ENCODE data around the gene RAD54L. TPM values are rescaled to one million over a fixed set of nuclear protein-coding genes. Genes with fewer than 3 reads are reported as not detected.

The RAD54L gene
- total RNA-seq, 2 experiments from 2014 or later = 64.6 to 65.1 TPM

DNA sequence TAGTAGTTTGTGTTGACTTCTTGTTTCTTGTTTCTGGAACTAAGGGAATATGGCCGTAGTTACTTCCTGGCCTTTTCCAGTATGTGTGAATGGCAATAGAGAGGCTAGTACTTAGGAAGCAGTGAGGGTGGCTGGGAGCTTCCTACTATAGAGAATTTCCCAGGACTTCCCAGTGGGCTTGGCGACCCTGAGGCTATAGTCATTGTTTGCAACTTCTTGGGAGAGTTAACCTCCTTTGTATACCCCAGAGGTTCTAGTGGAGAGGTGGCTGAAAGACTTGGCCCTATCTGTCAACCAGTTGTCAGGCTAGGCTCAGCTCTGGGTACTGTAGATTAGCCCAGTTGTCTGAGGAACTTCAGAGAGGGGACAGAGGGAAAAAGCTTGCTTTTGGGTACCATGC, 15.6 kb downstream of the RAD54L start:
- CTCF ChIA-PET = interaction anchor here (0.7 to 1.1 kb wide), 6 partner anchors 11 to 103 kb away, joined by 3 read pairs; partner anchors contain the start of gene RAD54L
- no peak for TF ChIP-seq CTCF (IDR thresholded peaks at IDR 0.05)
- no peak overlapping the region for H3K27ac Mint-ChIP-seq

GRCh38 chr1:46268578-46268977, 21.0 kb downstream of the RAD54L start:
- intact Hi-C loops (cut with micrococcal nuclease) = no loop called here
- ChIA-PET CTCF (no interaction called here), POLR2A (interaction anchor here (1.9 to 2.6 kb wide), 2 partner anchors 16 to 73 kb away, joined by 5 to 10 read pairs; no protein-coding TSS in a partner anchor)
- no peak overlapping the region for H3K4me3 Mint-ChIP-seq
- ATAC-seq (no peak), DNase-seq (no peak)
- peaks cover 84% of the 10 kb centered on the region for H3K36me3 Mint-ChIP-seq (ENCODE audit: low read depth)
- H3K27me3 Mint-ChIP-seq = no peaks in the 10 kb centered on the region
- H3K9me3 Mint-ChIP-seq = no peaks in the 10 kb centered on the region
- H3K4me1 Mint-ChIP-seq (ENCODE audit: low read depth) = no peaks in the 10 kb centered on the region
- no peak for TF ChIP-seq CTCF (IDR thresholded peaks at IDR 0.05)
- H3K27ac Mint-ChIP-seq = no peak overlapping the region

More for the DNA sequence above, 15.6 kb downstream of the RAD54L start:
- Mint-ChIP-seq H3K27me3 (no peaks in the 10 kb centered on the region), H3K36me3 (ENCODE audit: low read depth) (peaks cover 80% of the 10 kb centered on the region), H3K4me3 (no peak overlapping the region), H3K4me1 (ENCODE audit: low read depth) (no peaks in the 10 kb centered on the region), H3K9me3 (no peaks in the 10 kb centered on the region)
- POLR2A ChIA-PET = interaction anchor here (0.6 to 4.5 kb wide), 7 partner anchors 10 to 97 kb away, joined by 3 to 27 read pairs (median 3); partner anchors contain the start of genes LRRC41, RAD54L and UQCRH
- no peak for ATAC-seq
- DNase-seq = no peak
- intact Hi-C loops (cut with micrococcal nuclease) = no loop called here

DNA sequence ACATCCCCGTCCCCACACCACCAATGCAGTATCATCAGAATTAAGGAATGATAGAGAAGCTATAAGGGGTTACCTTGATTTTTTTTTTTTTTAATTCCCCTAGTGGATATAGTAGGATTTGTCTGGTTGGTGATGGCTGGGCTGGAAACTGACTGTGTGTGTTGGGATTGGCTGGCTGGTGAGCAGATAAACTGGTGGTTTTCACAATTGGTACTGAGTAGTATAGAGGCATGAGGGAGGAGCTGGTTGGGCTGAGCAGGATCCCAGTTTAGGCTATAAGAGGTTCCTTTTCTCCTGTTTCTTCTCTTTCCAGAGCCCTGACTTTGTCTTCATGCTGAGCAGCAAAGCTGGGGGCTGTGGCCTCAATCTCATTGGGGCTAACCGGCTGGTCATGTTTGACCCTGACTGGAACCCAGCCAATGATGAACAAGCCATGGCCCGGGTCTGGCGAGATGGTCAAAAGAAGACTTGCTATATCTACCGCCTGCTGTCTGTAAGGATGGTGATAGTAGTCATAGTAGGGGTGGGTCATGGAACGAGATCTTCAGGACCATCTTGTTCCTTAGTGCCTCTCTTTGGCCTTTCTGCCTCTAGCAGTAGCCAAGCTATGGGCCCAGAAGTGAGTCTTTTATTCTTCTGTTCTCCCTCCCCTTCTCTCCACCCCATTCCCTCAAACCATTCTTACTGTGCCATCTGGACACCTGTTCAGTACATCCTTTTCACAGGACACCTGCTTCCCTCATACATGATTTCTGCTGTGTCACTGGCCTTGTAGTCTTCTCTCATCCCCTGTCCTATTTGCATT, 26.9 kb downstream of the RAD54L start:
- DNase-seq (no peak), ATAC-seq (no peak)
- intact Hi-C loops (cut with micrococcal nuclease) = no loop called here
- no peaks in the 10 kb centered on the region for H3K9me3 Mint-ChIP-seq
- H3K27me3 Mint-ChIP-seq = no peaks in the 10 kb centered on the region
- POLR2A ChIA-PET = interaction anchor here (0.7 to 2.7 kb wide), 11 partner anchors 9 to 44 kb away, joined by 3 to 13 read pairs (median 5); partner anchors contain the start of genes LRRC41 and UQCRH
- TF ChIP-seq CTCF (IDR thresholded peaks at IDR 0.05) = no peak
- no peak overlapping the region for H3K27ac Mint-ChIP-seq
- H3K36me3 Mint-ChIP-seq (ENCODE audit: low read depth) = peaks cover 76% of the 10 kb centered on the region
- no peaks in the 10 kb centered on the region for H3K4me1 Mint-ChIP-seq (ENCODE audit: low read depth)
- no peak overlapping the region for H3K4me3 Mint-ChIP-seq
- CTCF ChIA-PET = interaction anchor here (0.8 to 1.7 kb wide), 3 partner anchors 11 to 24 kb away, joined by 3 to 6 read pairs (median 3); no protein-coding TSS in a partner anchor

DNA sequence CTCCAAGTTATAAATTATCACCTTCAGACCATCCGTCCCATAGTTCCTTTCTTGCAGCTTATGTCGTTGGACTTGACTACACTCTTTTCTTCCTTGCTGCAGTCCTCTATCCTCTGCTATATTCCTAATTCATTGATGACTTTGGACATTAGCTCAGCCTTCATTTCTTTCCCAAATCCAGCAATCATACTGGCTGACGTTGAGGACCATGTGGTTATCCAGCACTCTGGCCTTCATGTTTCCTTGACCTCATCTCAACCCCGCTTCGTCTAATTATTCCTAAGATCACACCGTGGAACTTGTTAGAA, 27.4 kb downstream of the RAD54L start:
- H3K36me3 Mint-ChIP-seq (ENCODE audit: low read depth) = peaks cover 75% of the 10 kb centered on the region
- no peak overlapping the region for H3K4me3 Mint-ChIP-seq
- H3K4me1 Mint-ChIP-seq (ENCODE audit: low read depth) = no peaks in the 10 kb centered on the region
- CTCF ChIA-PET = interaction anchor here (0.6 to 1.7 kb wide), 3 partner anchors 10 to 23 kb away, joined by 3 to 6 read pairs (median 3); no protein-coding TSS in a partner anchor
- intact Hi-C loops (cut with micrococcal nuclease) = no loop called here
- ATAC-seq = no peak
- POLR2A ChIA-PET = interaction anchor here (0.7 to 2.6 kb wide), 6 partner anchors 8 to 44 kb away, joined by 3 to 8 read pairs (median 4); partner anchors contain the start of genes LRRC41 and UQCRH
- no peak overlapping the region for H3K27ac Mint-ChIP-seq
- H3K9me3 Mint-ChIP-seq = no peaks in the 10 kb centered on the region
- DNase-seq = no peak
- TF ChIP-seq CTCF (IDR thresholded peaks at IDR 0.05) = no peak
- no peaks in the 10 kb centered on the region for H3K27me3 Mint-ChIP-seq

All from activated CD8-positive, alpha-beta T cell treated with anti-CD3 and anti-CD28 coated beads for 36 hours (primary cell).